Ishikawa (cell line): ENCODE results near the gene PLPPR2.

Experiments used
- CEBPB ChIP-seq: IDR thresholded peaks from 2 replicates; pipeline ENCODE4 v1.6.1; 2012
- CREB1 ChIP-seq: IDR thresholded peaks from 2 replicates; pipeline ENCODE4 v1.6.1; 2012; ENCODE audit warnings: low read depth
- EGR1 ChIP-seq: IDR thresholded peaks from 2 replicates; pipeline ENCODE4 v1.6.1; 2012
- EP300 ChIP-seq: IDR thresholded peaks from 2 replicates; pipeline ENCODE4 v1.6.1; 2012; ENCODE audit warnings: borderline replicate concordance
- FOXM1 ChIP-seq: IDR thresholded peaks from 2 replicates; pipeline ENCODE4 v1.6.1; 2012; ENCODE audit warnings: low read depth, borderline replicate concordance
- MAX ChIP-seq: IDR thresholded peaks from 2 replicates; pipeline ENCODE4 v1.6.1; 2012
- NFIC ChIP-seq: IDR thresholded peaks from 2 replicates; pipeline ENCODE4 v1.6.1; 2012
- RAD21 ChIP-seq: IDR thresholded peaks from 2 replicates; pipeline ENCODE4 v1.6.1; 2012; ENCODE audit warnings: low read depth
- REST ChIP-seq: IDR thresholded peaks from 2 replicates; pipeline ENCODE4 v1.6.1; 2012; ENCODE audit warnings: low read depth, mild to moderate bottlenecking
- TAF1 ChIP-seq: IDR thresholded peaks from 2 replicates; pipeline ENCODE4 v1.6.1; 2012; ENCODE audit warnings: low read depth, mild to moderate bottlenecking
- TCF12 ChIP-seq: IDR thresholded peaks from 2 replicates; pipeline ENCODE4 v1.6.1; 2012; ENCODE audit warnings: low read depth
- TEAD4 ChIP-seq: IDR thresholded peaks from 2 replicates; pipeline ENCODE4 v1.6.1; 2012
- USF1 ChIP-seq: IDR thresholded peaks from 2 replicates; pipeline ENCODE4 v1.6.1; 2012
- YY1 ChIP-seq: IDR thresholded peaks from 2 replicates; pipeline ENCODE4 v1.6.1; 2012; ENCODE audit warnings: low read depth
- ZBTB7A ChIP-seq: IDR thresholded peaks from 2 replicates; pipeline ENCODE4 v1.6.1; 2012; ENCODE audit warnings: low read depth

The PLPPR2 gene

GRCh38 chr19:11355160-11356073, at the start of gene PLPPR2:
PLPPR2 (plus strand) TSS chr19:11355432; CDS start chr19:11357674, 2,242 bp downstream.
- TF ChIP-seq TCF12: no peak
- no peak for TF ChIP-seq RAD21
- TF ChIP-seq TEAD4: no peak
- TF ChIP-seq MAX: peak; percentile 72; the same call in 1 of the 2 replicates
- TF ChIP-seq REST: no peak

GRCh38 chr19:11306337-11306736, 48.9 kb upstream of the PLPPR2 start:
- no peak for TF ChIP-seq USF1
- TF ChIP-seq FOXM1: no peak
- no peak for TF ChIP-seq NFIC
- no peak for TF ChIP-seq REST
- TF ChIP-seq RAD21: no peak
- TF ChIP-seq ZBTB7A: no peak
- TF ChIP-seq EP300: no peak
- no peak for TF ChIP-seq EGR1

- TF ChIP-seq EGR1 (no peak), RAD21 (no peak), TCF12 (no peak), TAF1 (no peak), NFIC (no peak), FOXM1 (no peak), CEBPB (no peak), TEAD4 (no peak), EP300 (no peak), REST (no peak), MAX (no peak), ZBTB7A (no peak), CREB1 (no peak), USF1 (no peak), YY1 (no peak)
Measured at GRCh38 chr19:11321191-11322126, 33.8 kb upstream of the PLPPR2 start.
